Measurements from ENCODE around the gene PTPMT1. TPM values are rescaled to one million over a fixed set of nuclear protein-coding genes. Genes with fewer than 3 reads are reported as not detected.
A peak's percentile ranks its signal among the peaks of the same experiment; 100 is the strongest.
"Not testable (repeated sequence)": the region's sequence is repeated elsewhere in the genome, so short reads cannot be mapped to it uniquely, and the experiment has no call there.

PTPMT1 gene
- total and polyA plus RNA-seq, 10 donors, result 26.1 to 101 (median 44.2) TPM

- H3K27ac ChIP-seq, result peak overlapping the region in 7 of 8 donors; percentile 22 to 76 (median 54)
- intact Hi-C loops (cut with DNase I; ENCODE audit: low total_unique reads), result no loop called here
- H3K27me3 ChIP-seq (replicated peaks in 1 of 7), result no peaks in the 10 kb centered on the region
- peak overlapping the region in 1 of 8 donors; percentile 10 for H3K4me3 ChIP-seq
- TF ChIP-seq POLR2A (IDR thresholded peaks at IDR 0.05), result no peak
- TF ChIP-seq, protein P1, sequence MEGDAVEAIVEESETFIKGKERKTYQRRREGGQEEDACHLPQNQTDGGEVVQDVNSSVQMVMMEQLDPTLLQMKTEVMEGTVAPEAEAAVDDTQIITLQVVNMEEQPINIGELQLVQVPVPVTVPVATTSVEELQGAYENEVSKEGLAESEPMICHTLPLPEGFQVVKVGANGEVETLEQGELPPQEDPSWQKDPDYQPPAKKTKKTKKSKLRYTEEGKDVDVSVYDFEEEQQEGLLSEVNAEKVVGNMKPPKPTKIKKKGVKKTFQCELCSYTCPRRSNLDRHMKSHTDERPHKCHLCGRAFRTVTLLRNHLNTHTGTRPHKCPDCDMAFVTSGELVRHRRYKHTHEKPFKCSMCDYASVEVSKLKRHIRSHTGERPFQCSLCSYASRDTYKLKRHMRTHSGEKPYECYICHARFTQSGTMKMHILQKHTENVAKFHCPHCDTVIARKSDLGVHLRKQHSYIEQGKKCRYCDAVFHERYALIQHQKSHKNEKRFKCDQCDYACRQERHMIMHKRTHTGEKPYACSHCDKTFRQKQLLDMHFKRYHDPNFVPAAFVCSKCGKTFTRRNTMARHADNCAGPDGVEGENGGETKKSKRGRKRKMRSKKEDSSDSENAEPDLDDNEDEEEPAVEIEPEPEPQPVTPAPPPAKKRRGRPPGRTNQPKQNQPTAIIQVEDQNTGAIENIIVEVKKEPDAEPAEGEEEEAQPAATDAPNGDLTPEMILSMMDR (IDR thresholded peaks at IDR 0.05 in 8 of 11, conservative IDR thresholded peaks at IDR 0.05 in 3 of 11), result no peak
- peak in 1 of 3 donors; percentile 28 for TF ChIP-seq POLR2AphosphoS5 (IDR thresholded peaks at IDR 0.05)
- H3K9me3 ChIP-seq, result no peaks in the 10 kb centered on the region
- DNase-seq, result no peak
- peaks cover 52 to 100% (median 92%) of the 10 kb centered on the region in 6 donors for H3K4me1 ChIP-seq
- peaks cover 0 to 10% (median 0%) of the 10 kb centered on the region in 6 donors for H3K36me3 ChIP-seq
- 18 to 37% (median 29%) methylated on average over 3 of the region's 3 CpGs for WGBS, 5 donors
Measured at GRCh38 chr11:47518212-47518964, 47.0 kb upstream of the PTPMT1 start.

DNA sequence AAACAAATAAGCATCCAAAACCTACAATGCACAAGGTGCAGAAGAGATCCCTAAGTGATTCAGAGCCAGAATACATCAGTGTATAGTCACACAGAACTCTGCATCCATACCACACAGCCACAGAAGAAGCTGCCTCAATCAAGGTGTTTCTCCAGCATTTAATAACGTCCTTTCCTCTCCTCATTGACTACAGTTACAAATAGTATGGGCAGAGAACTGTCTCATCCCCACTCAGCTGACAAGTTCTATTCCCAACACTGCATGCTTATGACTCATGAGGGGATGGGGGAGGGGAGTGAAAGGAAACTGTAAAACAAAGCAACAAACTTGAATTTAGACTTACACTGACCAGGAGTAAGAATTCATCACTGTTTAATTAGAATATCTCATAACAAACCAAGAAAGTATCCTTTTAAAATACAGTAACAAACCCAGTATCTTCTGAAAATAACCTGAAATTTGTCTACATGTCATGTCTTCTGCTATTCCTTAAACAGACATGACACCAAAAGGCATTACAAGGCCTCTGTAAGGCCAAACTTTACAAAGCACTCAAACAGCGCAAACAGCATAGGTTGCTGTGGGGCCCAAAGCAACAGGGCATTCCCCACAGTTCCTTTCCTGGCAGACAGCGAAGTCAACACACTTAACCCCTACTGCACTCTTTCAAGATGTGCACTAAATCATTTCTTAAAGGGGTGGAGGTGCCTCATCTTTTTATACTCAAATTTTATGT is 41.7 kb upstream of the PTPMT1 start:
- H3K36me3 ChIP-seq, result peaks cover 0 to 32% (median 0%) of the 10 kb centered on the region in 6 donors
- peaks cover 50 to 100% (median 82%) of the 10 kb centered on the region in 6 donors for H3K4me1 ChIP-seq
- 6 to 18% (median 12%) methylated on average over 3 of the region's 3 CpGs for WGBS, 5 donors
- peak overlapping the region in 7 of 8 donors; percentile 57 to 75 (median 62) for H3K27ac ChIP-seq
- DNase-seq, result no peak
- no peaks in the 10 kb centered on the region for H3K9me3 ChIP-seq
- no peaks in the 10 kb centered on the region for H3K27me3 ChIP-seq (replicated peaks in 1 of 7)
- TF ChIP-seq POLR2AphosphoS5 (IDR thresholded peaks at IDR 0.05), result no peak
- TF ChIP-seq POLR2A (IDR thresholded peaks at IDR 0.05), result no peak
- TF ChIP-seq, protein P1 (IDR thresholded peaks at IDR 0.05 in 8 of 11, conservative IDR thresholded peaks at IDR 0.05 in 3 of 11), result no peak
- intact Hi-C loops (cut with DNase I; ENCODE audit: low total_unique reads), result no loop called here
- peak overlapping the region in 1 of 8 donors; percentile 22 for H3K4me3 ChIP-seq

DNA sequence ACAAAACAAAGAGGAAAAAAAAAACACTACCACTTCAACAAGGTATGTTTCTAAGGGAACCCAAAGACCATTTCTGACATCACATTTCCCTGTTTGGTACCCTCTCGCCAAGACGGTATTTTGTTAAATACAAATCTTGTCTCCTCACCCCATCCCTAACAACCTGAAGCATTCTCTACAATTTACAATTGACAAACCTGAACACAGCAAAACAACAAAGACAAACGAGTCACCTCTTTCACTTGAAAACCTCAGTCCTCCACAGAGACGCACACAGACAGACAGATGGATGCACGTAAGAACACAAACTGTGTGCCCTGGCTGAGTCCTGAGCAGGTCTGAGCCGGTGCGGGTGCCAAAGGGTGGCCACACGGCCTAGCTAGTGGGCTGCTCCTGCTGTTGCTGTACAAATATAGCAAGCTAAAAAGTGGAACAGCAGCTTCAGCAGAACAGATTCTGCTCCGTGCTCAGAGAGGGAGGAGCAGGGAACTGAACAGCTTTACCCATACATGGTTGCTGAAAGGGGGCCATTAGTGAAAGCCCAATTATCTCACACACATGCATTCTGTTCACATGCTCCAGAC is 41.0 kb upstream of the PTPMT1 start:
- H3K36me3 ChIP-seq, result peaks cover 0 to 39% (median 0%) of the 10 kb centered on the region in 6 donors
- H3K27ac ChIP-seq, result peak overlapping the region in 7 of 8 donors; percentile 57 to 75 (median 62)
- DNase-seq, result no peak
- no peaks in the 10 kb centered on the region for H3K27me3 ChIP-seq (replicated peaks in 1 of 7)
- no peaks in the 10 kb centered on the region for H3K9me3 ChIP-seq
- intact Hi-C loops (cut with DNase I; ENCODE audit: low total_unique reads), result no loop called here
- TF ChIP-seq POLR2A (IDR thresholded peaks at IDR 0.05) (no peak), POLR2AphosphoS5 (IDR thresholded peaks at IDR 0.05) (peak in 2 of 3 donors; percentile 20 to 48)
- H3K4me1 ChIP-seq, result peaks cover 43 to 100% (median 75%) of the 10 kb centered on the region in 6 donors
- H3K4me3 ChIP-seq, result peak overlapping the region in 1 of 8 donors; percentile 5
- WGBS, 5 donors, result 38 to 54% (median 49%) methylated on average over 9 of the region's 9 CpGs

GRCh38 chr11:47526032-47526431 is 39.4 kb upstream of the PTPMT1 start:
- H3K27me3 ChIP-seq (replicated peaks in 1 of 7); H3K4me3 ChIP-seq; H3K9me3 ChIP-seq; H3K27ac ChIP-seq; DNase-seq; intact Hi-C loops (cut with DNase I; ENCODE audit: low total_unique reads): not testable (repeated sequence)
- Histone ChIP-seq H3K36me3 (peaks cover 0 to 45% (median 0%) of the 10 kb centered on the region in 6 donors), H3K4me1 (peaks cover 47 to 100% (median 74%) of the 10 kb centered on the region in 6 donors)
- WGBS, 5 donors, result 83 to 89% (median 87%) methylated on average over 9 of the region's 9 CpGs
